DOHH2 (cell line): ENCODE results near the gene MUC5B.

Experiments used
- H3F3A ChIP-seq: fragments of 200-600 bp; sonication (generic), shearing (Covaris generic); 2 replicates; pipeline ENCODE4 v1.6.0; 2016; ENCODE audit warnings: antibody characterized with exemption, mild to moderate bottlenecking; ENCODE audit not compliant: control insufficient read depth, insufficient read depth
- H3K27ac ChIP-seq: fragments of 200-600 bp; sonication (generic); 2 replicates; pipeline ENCODE4 v1.5.1; 2014; ENCODE audit warnings: low read depth, mild to moderate bottlenecking, low read length, moderate library complexity
- H3K27me3 ChIP-seq: fragments of 200-600 bp; sonication (generic); 2 replicates; pipeline ENCODE4 v1.6.1; 2014; ENCODE audit warnings: mild to moderate bottlenecking, low read length, mixed read lengths; ENCODE audit not compliant: control insufficient read depth
- H3K36me3 ChIP-seq: fragments of 200-600 bp; sonication (generic); 2 replicates; pipeline ENCODE4 v1.6.1; 2014; ENCODE audit warnings: mild to moderate bottlenecking, low read length, moderate library complexity, mixed read lengths; ENCODE audit not compliant: control insufficient read depth
- H3K4me1 ChIP-seq: fragments of 200-600 bp; sonication (generic); 2 replicates; pipeline ENCODE4 v1.6.1; 2014; ENCODE audit warnings: mild to moderate bottlenecking, low read length, mixed read lengths; ENCODE audit not compliant: control insufficient read depth
- H3K4me2 ChIP-seq: fragments of 200-600 bp; sonication (generic); 2 replicates; pipeline ENCODE4 v1.6.0; 2014; ENCODE audit warnings: mild to moderate bottlenecking, low read length, moderate library complexity
- H3K4me3 ChIP-seq: fragments of 200-600 bp; sonication (generic); 2 replicates; pipeline ENCODE4 v1.5.1; 2014; ENCODE audit warnings: mild to moderate bottlenecking, low read length, mixed read lengths
- H3K79me2 ChIP-seq: fragments of 200-600 bp; sonication (generic); 2 replicates; pipeline ENCODE4 v1.6.1; 2014; ENCODE audit warnings: mild to moderate bottlenecking, low read length, mixed read lengths; ENCODE audit not compliant: control insufficient read depth
- H3K9me2 ChIP-seq: fragments of 200-600 bp; sonication (generic); replicated peaks from 2 replicates; pipeline ENCODE4 v1.6.1; 2014; ENCODE audit warnings: mild to moderate bottlenecking, low read length, mixed read lengths; ENCODE audit not compliant: control insufficient read depth
- H3K9me3 ChIP-seq: fragments of 200-600 bp; sonication (generic); 2 replicates; pipeline ENCODE4 v1.6.1; 2014; ENCODE audit warnings: antibody characterized with exemption, low read length, mixed read lengths; ENCODE audit not compliant: control insufficient read depth, insufficient read depth
- H4K20me1 ChIP-seq: fragments of 200-600 bp; sonication (generic); 2 replicates; pipeline ENCODE4 v1.6.0; 2014; ENCODE audit warnings: low read depth, mild to moderate bottlenecking, antibody characterized with exemption, low read length, moderate library complexity; ENCODE audit not compliant: control insufficient read depth, insufficient read depth
- CTCF ChIP-seq: fragments of 200-600 bp; sonication (generic); IDR thresholded peaks from one replicate; pipeline ENCODE4 v1.5.1; 2014; ENCODE audit warnings: antibody characterized with exemption, mild to moderate bottlenecking, low read depth, low read length; ENCODE audit not compliant: poor library complexity, severe bottlenecking
- EZH2phosphoT487 ChIP-seq: fragments of 200-600 bp; sonication (generic); IDR thresholded peaks from 2 replicates; pipeline ENCODE4 v1.6.1; 2017; ENCODE audit warnings: borderline replicate concordance, mild to moderate bottlenecking, antibody characterized with exemption, low read length, moderate library complexity, mixed read lengths

The MUC5B gene

GRCh38 chr11:1230121-1230455 is 7.2 kb downstream of the MUC5B start:
- no peak overlapping the region for H3K4me2 ChIP-seq
- H3K36me3 ChIP-seq = no peaks in the 10 kb centered on the region
- no peaks in the 10 kb centered on the region for H3K9me3 ChIP-seq
- no peaks in the 10 kb centered on the region for H3K9me2 ChIP-seq
- H3F3A ChIP-seq = no peaks in the 10 kb centered on the region
- no peak overlapping the region for H3K4me3 ChIP-seq
- H3K27me3 ChIP-seq = no peaks in the 10 kb centered on the region
- TF ChIP-seq EZH2phosphoT487 (no peak), CTCF (no peak)
- H3K4me1 ChIP-seq = no peaks in the 10 kb centered on the region
- no peaks in the 10 kb centered on the region for H3K79me2 ChIP-seq
- H4K20me1 ChIP-seq = no peaks in the 10 kb centered on the region
- no peak overlapping the region for H3K27ac ChIP-seq

GRCh38 chr11:1230456-1231395 is 7.9 kb downstream of the MUC5B start:
- Histone ChIP-seq H4K20me1 (no peaks in the 10 kb centered on the region), H3K27ac (no peak overlapping the region), H3K9me3 (no peaks in the 10 kb centered on the region), H3K9me2 (no peaks in the 10 kb centered on the region), H3K27me3 (no peaks in the 10 kb centered on the region), H3K79me2 (no peaks in the 10 kb centered on the region), H3F3A (no peaks in the 10 kb centered on the region), H3K4me3 (no peak overlapping the region), H3K4me2 (no peak overlapping the region), H3K36me3 (no peaks in the 10 kb centered on the region), H3K4me1 (no peaks in the 10 kb centered on the region)
- TF ChIP-seq EZH2phosphoT487 = no peak
- TF ChIP-seq CTCF = no peak

DNA sequence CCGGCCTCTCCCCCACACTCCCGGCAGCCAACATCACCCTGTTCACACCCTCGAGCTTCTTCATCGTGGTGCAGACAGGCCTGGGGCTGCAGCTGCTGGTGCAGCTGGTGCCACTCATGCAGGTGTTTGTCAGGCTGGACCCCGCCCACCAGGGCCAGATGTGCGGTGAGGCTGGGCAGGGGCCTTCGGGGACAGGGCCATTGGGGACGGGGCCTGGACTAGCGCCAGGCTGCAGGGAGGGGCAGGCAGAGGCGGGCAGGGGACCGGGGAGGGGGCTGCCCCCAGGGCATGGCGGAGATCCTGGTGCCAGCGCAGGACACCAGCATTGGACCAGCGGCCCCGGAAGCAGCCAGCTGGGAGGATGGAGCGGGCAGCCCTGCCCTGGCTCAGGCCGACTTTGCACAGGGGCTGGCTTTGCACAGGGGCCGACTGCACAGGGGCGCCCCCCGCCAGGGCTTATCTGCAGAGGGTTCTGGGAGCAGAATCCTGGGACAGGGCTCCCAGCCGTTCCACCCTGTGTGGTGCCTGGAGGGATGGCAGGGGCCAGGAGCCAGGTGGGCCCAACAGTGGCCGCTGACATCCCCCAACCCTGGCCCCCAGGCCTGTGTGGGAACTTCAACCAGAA is 8.6 kb downstream of the MUC5B start:
- Histone ChIP-seq H3K27ac (no peak overlapping the region), H3K4me3 (no peak overlapping the region), H3K4me2 (no peak overlapping the region), H3K9me3 (no peaks in the 10 kb centered on the region), H3K36me3 (no peaks in the 10 kb centered on the region), H3K27me3 (no peaks in the 10 kb centered on the region), H3K79me2 (no peaks in the 10 kb centered on the region), H3K4me1 (no peaks in the 10 kb centered on the region), H3K9me2 (no peaks in the 10 kb centered on the region), H4K20me1 (no peaks in the 10 kb centered on the region), H3F3A (no peaks in the 10 kb centered on the region)
- TF ChIP-seq EZH2phosphoT487 (no peak), CTCF (no peak)
